Loucy (cell line): ENCODE measurements around the gene AP2B1.

Experiments used
- H2AFZ ChIP-seq: fragments of 200-600 bp; sonication (generic); 2 replicates; pipeline ENCODE4 v1.6.0; 2016; ENCODE audit warnings: antibody characterized with exemption, mild to moderate bottlenecking, low read length, moderate library complexity
- H3F3A ChIP-seq: fragments of 200-600 bp; 2 replicates; pipeline ENCODE4 v1.6.0; 2016; ENCODE audit warnings: antibody characterized with exemption, low read depth, mild to moderate bottlenecking
- H3K27me3 ChIP-seq: fragments of 200-600 bp; sonication (generic); 2 replicates; pipeline ENCODE4 v1.6.1; 2014; ENCODE audit warnings: low read length, mild to moderate bottlenecking; ENCODE audit not compliant: insufficient read depth, poor library complexity, severe bottlenecking
- H3K36me3 ChIP-seq: fragments of 200-600 bp; sonication (generic); 2 replicates; pipeline ENCODE4 v1.6.1; 2016; ENCODE audit warnings: low read length; ENCODE audit not compliant: insufficient read depth
- H3K4me1 ChIP-seq: fragments of 200-600 bp; sonication (generic); 2 replicates; pipeline ENCODE4 v1.5.1; 2014; ENCODE audit warnings: low read length, mild to moderate bottlenecking; ENCODE audit not compliant: insufficient read depth, poor library complexity, severe bottlenecking
- H3K4me2 ChIP-seq: fragments of 200-600 bp; sonication (generic); 2 replicates; pipeline ENCODE4 v1.6.0; 2014; ENCODE audit warnings: antibody characterized with exemption, low read length, low read depth, mild to moderate bottlenecking; ENCODE audit not compliant: poor library complexity, severe bottlenecking
- H3K4me3 ChIP-seq: fragments of 200-600 bp; sonication (generic); 2 replicates; pipeline ENCODE4 v1.5.1; 2014; ENCODE audit warnings: low read length, mild to moderate bottlenecking, mixed read lengths; ENCODE audit not compliant: poor library complexity, severe bottlenecking
- H3K79me2 ChIP-seq: fragments of 200-600 bp; sonication (generic); 2 replicates; pipeline ENCODE4 v1.6.1; 2014; ENCODE audit warnings: low read length; ENCODE audit not compliant: insufficient read depth
- H3K9ac ChIP-seq: fragments of 200-600 bp; sonication (generic); 2 replicates; pipeline ENCODE4 v1.6.0; 2014; ENCODE audit warnings: mild to moderate bottlenecking, low read depth, low read length, moderate library complexity; ENCODE audit not compliant: poor library complexity, severe bottlenecking
- H3K9me2 ChIP-seq: fragments of 200-600 bp; sonication (generic); replicated peaks from 2 replicates; pipeline ENCODE4 v1.6.1; 2016; ENCODE audit warnings: low read depth, low read length, mixed read lengths
- H3K9me3 ChIP-seq: fragments of 200-600 bp; sonication (generic); 2 replicates; pipeline ENCODE4 v1.6.1; 2014; ENCODE audit warnings: mild to moderate bottlenecking, antibody characterized with exemption, low read length, low read depth; ENCODE audit not compliant: insufficient read depth
- H4K20me1 ChIP-seq: fragments of 200-600 bp; sonication (generic); 2 replicates; pipeline ENCODE4 v1.6.0; 2014; ENCODE audit warnings: antibody characterized with exemption, low read length, mild to moderate bottlenecking; ENCODE audit not compliant: insufficient read depth, poor library complexity, severe bottlenecking
- EZH2phosphoT487 ChIP-seq: fragments of 200-600 bp; IDR thresholded peaks from 2 replicates; pipeline ENCODE4 v1.6.1; 2018; ENCODE audit warnings: antibody characterized with exemption, mild to moderate bottlenecking, moderate library complexity, borderline replicate concordance
- TF ChIP-seq, protein P1 (sequence below): fragments of 200-600 bp; sonication (generic); conservative IDR thresholded peaks from 2 replicates; pipeline ENCODE4 v1.5.1; 2014; ENCODE audit warnings: mild to moderate bottlenecking, antibody characterized with exemption, low read length

AP2B1 gene

DNA sequence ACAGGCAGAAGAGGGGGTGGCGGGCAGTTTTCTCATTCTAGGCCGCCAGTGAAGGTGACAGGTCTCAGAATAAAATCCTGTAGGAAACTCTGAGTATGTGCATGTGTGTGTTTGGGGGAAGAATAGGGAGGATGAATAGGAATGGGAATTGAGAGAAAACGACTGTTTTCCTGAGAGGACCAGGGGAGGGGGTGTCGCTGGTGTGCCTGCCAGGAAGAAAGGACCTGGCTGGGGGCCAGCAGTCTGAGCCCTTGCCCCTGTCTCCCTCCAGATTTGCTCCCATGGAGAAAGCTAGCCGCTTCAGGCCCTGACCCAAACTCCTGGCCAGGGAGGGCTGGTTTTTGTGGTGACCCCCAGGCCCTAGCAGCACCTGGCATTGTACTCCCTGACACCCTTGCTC is 187.9 kb downstream of the AP2B1 start:
- no peak overlapping the region for H3K4me2 ChIP-seq
- no peaks in the 10 kb centered on the region for H3F3A ChIP-seq
- no peaks in the 10 kb centered on the region for H3K9me2 ChIP-seq
- no peaks in the 10 kb centered on the region for H3K9me3 ChIP-seq
- no peak overlapping the region for H3K4me3 ChIP-seq
- no peaks in the 10 kb centered on the region for H3K27me3 ChIP-seq
- no peaks in the 10 kb centered on the region for H3K36me3 ChIP-seq
- no peak overlapping the region for H2AFZ ChIP-seq
- no peak overlapping the region for H3K9ac ChIP-seq
- peaks cover 12% of the 10 kb centered on the region for H3K4me1 ChIP-seq
- H4K20me1 ChIP-seq = no peaks in the 10 kb centered on the region
- TF ChIP-seq, protein P1, sequence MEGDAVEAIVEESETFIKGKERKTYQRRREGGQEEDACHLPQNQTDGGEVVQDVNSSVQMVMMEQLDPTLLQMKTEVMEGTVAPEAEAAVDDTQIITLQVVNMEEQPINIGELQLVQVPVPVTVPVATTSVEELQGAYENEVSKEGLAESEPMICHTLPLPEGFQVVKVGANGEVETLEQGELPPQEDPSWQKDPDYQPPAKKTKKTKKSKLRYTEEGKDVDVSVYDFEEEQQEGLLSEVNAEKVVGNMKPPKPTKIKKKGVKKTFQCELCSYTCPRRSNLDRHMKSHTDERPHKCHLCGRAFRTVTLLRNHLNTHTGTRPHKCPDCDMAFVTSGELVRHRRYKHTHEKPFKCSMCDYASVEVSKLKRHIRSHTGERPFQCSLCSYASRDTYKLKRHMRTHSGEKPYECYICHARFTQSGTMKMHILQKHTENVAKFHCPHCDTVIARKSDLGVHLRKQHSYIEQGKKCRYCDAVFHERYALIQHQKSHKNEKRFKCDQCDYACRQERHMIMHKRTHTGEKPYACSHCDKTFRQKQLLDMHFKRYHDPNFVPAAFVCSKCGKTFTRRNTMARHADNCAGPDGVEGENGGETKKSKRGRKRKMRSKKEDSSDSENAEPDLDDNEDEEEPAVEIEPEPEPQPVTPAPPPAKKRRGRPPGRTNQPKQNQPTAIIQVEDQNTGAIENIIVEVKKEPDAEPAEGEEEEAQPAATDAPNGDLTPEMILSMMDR = no peak
- no peak for TF ChIP-seq EZH2phosphoT487
- H3K79me2 ChIP-seq = no peaks in the 10 kb centered on the region

DNA sequence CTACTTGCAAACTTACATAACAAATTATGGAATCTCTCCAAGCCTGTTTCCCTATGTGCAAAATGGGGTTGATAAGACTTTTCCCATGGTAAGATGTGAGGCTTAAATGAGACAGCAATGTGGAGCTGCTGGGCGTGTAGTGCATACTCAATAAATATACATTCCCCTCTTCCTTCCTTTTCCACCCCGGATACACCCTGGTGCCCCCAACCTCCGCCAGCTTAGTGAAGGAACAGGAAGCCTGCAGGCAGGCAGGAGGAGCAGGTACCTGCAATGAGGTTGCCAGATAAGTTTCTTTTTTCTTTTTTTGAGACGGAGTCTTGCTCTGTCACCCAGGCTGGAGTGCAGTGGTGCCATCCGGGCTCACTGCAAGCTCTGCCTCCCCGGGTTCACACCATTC is 188.5 kb downstream of the AP2B1 start:
- Histone ChIP-seq H3K9ac (no peak overlapping the region), H3K4me2 (no peak overlapping the region), H3K36me3 (no peaks in the 10 kb centered on the region), H3K9me3 (no peaks in the 10 kb centered on the region), H3K79me2 (no peaks in the 10 kb centered on the region), H3F3A (no peaks in the 10 kb centered on the region), H3K4me1 (peaks cover 12% of the 10 kb centered on the region), H3K9me2 (no peaks in the 10 kb centered on the region), H4K20me1 (no peaks in the 10 kb centered on the region), H2AFZ (no peak overlapping the region), H3K27me3 (no peaks in the 10 kb centered on the region), H3K4me3 (no peak overlapping the region)
- TF ChIP-seq, protein P1 = no peak
- TF ChIP-seq EZH2phosphoT487 = no peak
